HG03045 (cell line): ENCODE data around the gene ASB4.
"Not testable (repeated sequence)": the region's sequence is repeated elsewhere in the genome, so short reads cannot be mapped to it uniquely, and the experiment has no call there.

Experiments
- ATAC-seq: cut with Tn5 transposase; IDR thresholded peaks from one replicate; pipeline ENCODE4 v1.9.1; 2021; ENCODE audit warnings: mild to moderate bottlenecking, moderate library complexity; ENCODE audit not compliant: unreplicated experiment

The ASB4 gene

GRCh38 chr7:95549818-95550529 is 64.2 kb downstream of the ASB4 start:
- ATAC-seq: no peak

DNA sequence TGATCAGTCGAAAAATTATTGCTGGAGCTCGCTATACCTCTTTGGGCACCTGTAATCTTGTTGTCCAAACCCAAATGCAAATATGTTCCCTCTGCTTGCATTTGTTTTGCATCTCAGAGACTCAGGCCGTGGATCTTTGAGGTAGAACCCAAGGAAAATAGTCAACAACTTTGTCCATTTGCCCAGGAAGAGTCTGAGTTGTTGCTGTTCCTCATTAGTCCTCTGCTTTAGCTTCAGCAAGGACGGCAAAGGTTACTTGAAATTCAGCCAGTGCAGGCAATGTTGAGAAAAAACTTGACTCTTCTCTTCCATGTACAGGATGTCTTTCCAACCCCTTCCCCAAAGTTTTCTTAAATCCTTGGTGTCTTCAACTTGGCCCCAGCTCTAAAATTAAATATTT is 64.8 kb downstream of the ASB4 start:
- ATAC-seq: no peak

- not testable (repeated sequence) for ATAC-seq
Measured at GRCh38 chr7:95552010-95552926, 66.5 kb downstream of the ASB4 start.

- no peak for ATAC-seq
Measured at GRCh38 chr7:95553939-95554338, 68.2 kb downstream of the ASB4 start.

- no peak for ATAC-seq
Measured at GRCh38 chr7:95556777-95557176, 71.0 kb downstream of the ASB4 start.

- ATAC-seq: no peak
Measured at GRCh38 chr7:95558864-95559263, 73.1 kb downstream of the ASB4 start.

DNA sequence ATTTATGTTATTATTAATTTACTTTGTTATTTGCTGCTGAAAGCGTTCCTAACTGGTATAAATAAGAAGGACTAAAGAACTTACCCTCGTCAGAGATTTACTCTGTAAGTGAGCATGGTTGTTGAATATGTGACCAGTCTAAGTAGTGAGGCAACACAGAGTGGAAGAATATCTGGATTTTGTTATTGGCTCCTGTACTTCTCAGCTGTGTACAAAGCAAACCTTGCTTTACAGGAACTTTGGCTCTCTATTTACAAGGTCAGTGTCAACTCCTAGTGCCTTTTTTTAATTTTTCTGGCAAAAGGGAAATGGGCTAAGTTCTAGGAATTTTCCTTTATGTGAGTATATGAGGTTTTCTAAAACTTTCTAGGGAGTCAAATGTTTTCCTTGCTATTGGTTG is 74.9 kb downstream of the ASB4 start:
- no peak for ATAC-seq

DNA sequence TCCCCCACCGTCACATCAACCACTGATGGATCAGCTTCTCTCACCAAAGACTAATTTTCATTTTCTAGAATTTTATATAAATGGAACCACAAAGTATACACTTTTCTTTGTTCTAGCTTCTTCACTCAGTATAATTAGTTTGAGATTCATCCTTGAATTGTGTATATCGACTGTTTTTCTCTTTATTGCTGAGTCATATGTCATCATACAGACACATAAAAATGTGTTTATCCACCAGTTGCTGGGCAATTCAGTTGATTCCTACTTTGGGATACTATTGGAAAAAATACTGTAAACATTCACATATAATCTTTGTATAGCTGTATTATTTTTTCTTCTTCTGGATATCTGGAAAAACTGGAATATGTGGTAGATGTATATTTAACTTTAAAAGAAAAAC is 84.0 kb downstream of the ASB4 start:
- ATAC-seq: no peak

GRCh38 chr7:95577137-95577536 is 91.4 kb downstream of the ASB4 start:
- no peak for ATAC-seq

GRCh38 chr7:95578299-95578855 is 92.6 kb downstream of the ASB4 start:
- no peak for ATAC-seq

GRCh38 chr7:95579318-95579717 is 93.6 kb downstream of the ASB4 start:
- ATAC-seq: no peak

DNA sequence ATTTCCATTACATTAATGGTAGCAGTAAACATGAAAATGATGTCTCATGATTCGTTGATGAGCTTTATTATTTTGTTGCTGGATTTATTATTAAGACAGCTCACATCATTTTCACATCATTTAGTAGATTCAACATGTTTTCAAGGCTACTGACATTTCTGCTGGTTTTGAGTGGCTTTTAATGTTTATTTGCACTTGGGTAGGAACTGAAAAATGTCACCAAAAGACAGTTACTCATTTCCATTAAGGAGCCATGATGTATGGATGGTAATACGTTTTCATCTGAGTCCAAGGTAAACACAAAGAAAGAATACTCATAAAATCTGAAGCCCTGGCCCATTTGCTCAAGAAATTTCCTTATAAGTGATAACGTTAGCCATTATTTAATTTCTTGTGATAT is 95.7 kb downstream of the ASB4 start:
- no peak for ATAC-seq

DNA sequence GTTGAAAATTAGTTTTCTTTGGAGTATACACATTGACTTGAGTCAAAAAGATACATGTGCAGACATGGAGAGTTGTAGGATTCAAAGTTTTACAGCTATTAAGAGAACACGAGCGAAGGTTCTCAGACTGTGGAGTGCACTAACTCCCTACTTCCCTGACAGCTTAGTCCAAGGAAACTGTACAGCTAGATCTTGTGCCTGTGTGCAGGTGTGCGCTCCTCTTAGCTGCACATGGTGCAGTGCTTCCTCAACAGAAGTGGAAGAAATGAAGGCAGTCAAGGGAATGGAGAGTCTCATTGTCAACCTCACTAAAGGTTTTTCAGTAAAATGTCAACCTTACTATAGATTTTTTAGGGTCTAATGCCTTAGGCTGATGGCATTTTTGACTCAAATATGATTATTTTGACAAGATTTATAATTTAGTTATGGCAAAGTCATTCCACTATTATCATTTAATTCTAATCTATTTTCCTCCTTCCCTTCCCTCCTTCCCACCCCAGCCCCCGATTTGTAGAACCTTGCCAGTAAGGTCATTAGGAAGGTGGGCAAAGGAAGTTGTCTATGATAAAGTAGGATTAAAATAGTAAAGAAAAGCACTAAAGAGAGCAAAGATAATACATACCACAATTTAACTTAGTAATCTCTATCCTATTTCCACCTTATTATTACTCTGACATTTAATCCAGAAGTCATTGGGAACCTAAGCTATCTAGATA is 97.0 kb downstream of the ASB4 start:
- no peak for ATAC-seq

GRCh38 chr7:95583834-95584621 is 98.3 kb downstream of the ASB4 start:
- ATAC-seq: no peak

GRCh38 chr7:95584769-95585425 is 99.2 kb downstream of the ASB4 start:
- ATAC-seq: no peak

DNA sequence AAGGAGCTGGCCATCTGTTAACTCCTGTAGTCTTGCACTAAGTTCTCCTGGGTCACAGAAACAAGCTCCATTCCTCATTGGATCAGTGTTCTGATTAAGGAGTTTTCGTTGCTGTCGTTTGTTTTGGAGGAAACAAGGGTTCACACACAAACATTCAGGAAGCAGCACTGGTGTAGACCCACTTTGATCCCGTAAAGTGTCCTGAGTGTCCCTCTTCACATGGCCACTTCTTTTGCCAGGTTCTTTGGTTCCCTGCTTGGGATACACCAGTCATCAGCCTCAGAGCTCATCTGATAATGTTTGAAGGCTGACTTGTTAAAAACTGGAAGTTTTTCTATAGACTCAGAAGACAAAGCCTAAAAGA is 99.7 kb downstream of the ASB4 start:
- ATAC-seq: no peak

- no peak for ATAC-seq
Measured at GRCh38 chr7:95586951-95587301, 101.2 kb downstream of the ASB4 start.

- no peak for ATAC-seq
Measured at GRCh38 chr7:95589031-95589430, 103.3 kb downstream of the ASB4 start.

- ATAC-seq: no peak
Measured at GRCh38 chr7:95589766-95590165, 104.0 kb downstream of the ASB4 start.
